ENCODE results near the gene TTC28.
"Not testable (repeated sequence)": the region's sequence is repeated elsewhere in the genome, so short reads cannot be mapped to it uniquely, and the experiment has no call there.

The TTC28 gene

GRCh38 chr22:28548406-28548805 is 131.2 kb downstream of the TTC28 start:
- H3K4me3 ChIP-seq (ENCODE audit: low read depth in 1 of 2, low read length in 2 of 2) = no peak overlapping the region
- H3K27ac ChIP-seq (ENCODE audit: low read length) = no peak overlapping the region
- H3K27me3 ChIP-seq (ENCODE audit: low read depth, low read length) = no peaks in the 10 kb centered on the region
- no peaks in the 10 kb centered on the region for H3K9me3 ChIP-seq (ENCODE audit: control insufficient read depth in 1 of 2, low read length in 2 of 2)
- no peaks in the 10 kb centered on the region for H3K36me3 ChIP-seq (ENCODE audit: control insufficient read depth in 1 of 2, insufficient read depth in 2 of 2, low read length in 2 of 2)
- peaks cover 0 to 3% of the 10 kb centered on the region in 2 donors for H3K4me1 ChIP-seq (ENCODE audit: control insufficient read depth in 1 of 2, insufficient read depth in 2 of 2, low read length in 2 of 2)

- H3K4me1 ChIP-seq (ENCODE audit: control insufficient read depth in 1 of 2, insufficient read depth in 2 of 2, low read length in 2 of 2) = peaks cover 0 to 3% of the 10 kb centered on the region in 2 donors
- no peak overlapping the region for H3K27ac ChIP-seq (ENCODE audit: low read length)
These were observed 132.4 kb downstream of the TTC28 start for GRCh38 chr22:28547132-28547842.

GRCh38 chr22:28544431-28544868 is 135.2 kb downstream of the TTC28 start:
- H3K27ac ChIP-seq (ENCODE audit: low read length) = no peak overlapping the region
- peaks cover 0 to 3% of the 10 kb centered on the region in 2 donors for H3K4me1 ChIP-seq (ENCODE audit: control insufficient read depth in 1 of 2, insufficient read depth in 2 of 2, low read length in 2 of 2)
- no peaks in the 10 kb centered on the region for H3K36me3 ChIP-seq (ENCODE audit: control insufficient read depth in 1 of 2, insufficient read depth in 2 of 2, low read length in 2 of 2)
- H3K4me3 ChIP-seq (ENCODE audit: low read depth in 1 of 2, low read length in 2 of 2) = no peak overlapping the region
- no peaks in the 10 kb centered on the region for H3K27me3 ChIP-seq (ENCODE audit: low read depth, low read length)
- peaks cover 0 to 2% of the 10 kb centered on the region in 2 donors for H3K9me3 ChIP-seq (ENCODE audit: control insufficient read depth in 1 of 2, low read length in 2 of 2)

More at GRCh38 chr22:28547132-28547842, 132.4 kb downstream of the TTC28 start:
- Histone ChIP-seq H3K36me3 (ENCODE audit: control insufficient read depth in 1 of 2, insufficient read depth in 2 of 2, low read length in 2 of 2) (no peaks in the 10 kb centered on the region), H3K9me3 (ENCODE audit: control insufficient read depth in 1 of 2, low read length in 2 of 2) (peaks cover 0 to under 1% of the 10 kb centered on the region in 2 donors), H3K27me3 (ENCODE audit: low read depth, low read length) (no peaks in the 10 kb centered on the region), H3K4me3 (ENCODE audit: low read depth in 1 of 2, low read length in 2 of 2) (no peak overlapping the region)

GRCh38 chr22:28542980-28543621 is 136.5 kb downstream of the TTC28 start:
- Histone ChIP-seq H3K27ac (ENCODE audit: low read length) (no peak overlapping the region), H3K4me3 (ENCODE audit: low read depth in 1 of 2, low read length in 2 of 2) (no peak overlapping the region), H3K36me3 (ENCODE audit: control insufficient read depth in 1 of 2, insufficient read depth in 2 of 2, low read length in 2 of 2) (no peaks in the 10 kb centered on the region), H3K9me3 (ENCODE audit: control insufficient read depth in 1 of 2, low read length in 2 of 2) (peaks cover 0 to 2% of the 10 kb centered on the region in 2 donors), H3K4me1 (ENCODE audit: control insufficient read depth in 1 of 2, insufficient read depth in 2 of 2, low read length in 2 of 2) (peaks cover 0 to 3% of the 10 kb centered on the region in 2 donors), H3K27me3 (ENCODE audit: low read depth, low read length) (no peaks in the 10 kb centered on the region)

GRCh38 chr22:28541137-28541536 is 138.5 kb downstream of the TTC28 start:
- Histone ChIP-seq H3K4me1 (ENCODE audit: control insufficient read depth in 1 of 2, insufficient read depth in 2 of 2, low read length in 2 of 2) (no peaks in the 10 kb centered on the region), H3K9me3 (ENCODE audit: control insufficient read depth in 1 of 2, low read length in 2 of 2) (peaks cover 0 to 2% of the 10 kb centered on the region in 2 donors)

DNA sequence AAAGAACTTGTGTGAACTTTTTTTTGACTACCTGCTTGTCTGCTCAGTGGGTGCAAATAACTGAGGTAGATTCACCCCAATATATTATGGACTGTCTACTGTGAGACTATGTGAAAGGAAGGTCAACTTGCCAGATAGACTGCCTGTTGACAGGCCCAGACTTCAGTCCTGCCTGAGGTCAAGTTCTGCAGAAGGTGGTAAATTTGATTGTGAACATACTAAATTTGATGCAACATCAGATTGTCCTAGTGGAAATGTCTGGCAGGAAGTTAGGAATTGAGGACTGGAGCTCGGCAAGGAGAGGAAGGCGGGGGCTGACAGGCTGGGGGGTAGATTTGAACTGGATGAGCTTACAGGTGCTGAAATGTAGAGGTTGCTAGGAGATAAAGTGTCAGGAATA is 140.7 kb downstream of the TTC28 start:
- H3K9me3 ChIP-seq (ENCODE audit: control insufficient read depth in 1 of 2, low read length in 2 of 2) = peaks cover 0 to 2% of the 10 kb centered on the region in 2 donors
- H3K4me1 ChIP-seq (ENCODE audit: control insufficient read depth in 1 of 2, insufficient read depth in 2 of 2, low read length in 2 of 2) = no peaks in the 10 kb centered on the region
- H3K4me3 ChIP-seq (ENCODE audit: low read depth in 1 of 2, low read length in 2 of 2) = no peak overlapping the region
- H3K27me3 ChIP-seq (ENCODE audit: low read depth, low read length) = no peaks in the 10 kb centered on the region
- H3K36me3 ChIP-seq (ENCODE audit: control insufficient read depth in 1 of 2, insufficient read depth in 2 of 2, low read length in 2 of 2) = no peaks in the 10 kb centered on the region
- no peak overlapping the region for H3K27ac ChIP-seq (ENCODE audit: low read length)

More at GRCh38 chr22:28541137-28541536, 138.5 kb downstream of the TTC28 start:
- Histone ChIP-seq H3K4me3 (ENCODE audit: low read depth in 1 of 2, low read length in 2 of 2) (no peak overlapping the region), H3K36me3 (ENCODE audit: control insufficient read depth in 1 of 2, insufficient read depth in 2 of 2, low read length in 2 of 2) (no peaks in the 10 kb centered on the region), H3K27ac (ENCODE audit: low read length) (no peak overlapping the region), H3K27me3 (ENCODE audit: low read depth, low read length) (no peaks in the 10 kb centered on the region)

DNA sequence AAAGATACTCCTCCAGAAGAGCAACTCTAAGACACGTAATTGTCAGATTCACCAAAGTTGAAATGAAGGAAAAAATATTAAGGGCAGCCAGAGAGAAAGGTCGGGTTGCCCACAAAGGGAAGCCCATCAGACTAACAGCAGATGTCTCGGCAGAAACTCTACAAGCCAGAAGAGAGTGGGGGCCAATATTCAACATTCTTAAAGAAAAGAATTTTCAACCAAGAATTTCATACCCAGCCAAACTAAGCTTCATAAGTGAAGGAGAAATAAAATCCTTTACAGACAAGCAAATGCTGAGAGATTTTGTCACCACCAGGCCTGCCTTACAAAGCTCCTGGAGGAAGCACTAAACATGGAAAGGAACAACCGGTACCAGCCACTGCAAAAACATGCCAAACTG is 149.1 kb downstream of the TTC28 start:
- H3K9me3 ChIP-seq (ENCODE audit: control insufficient read depth in 1 of 2, low read length in 2 of 2) = peaks cover 0 to 14% of the 10 kb centered on the region in 2 donors
- H3K36me3 ChIP-seq (ENCODE audit: control insufficient read depth in 1 of 2, insufficient read depth in 2 of 2, low read length in 2 of 2); H3K27me3 ChIP-seq (ENCODE audit: low read depth, low read length); H3K27ac ChIP-seq (ENCODE audit: low read length); H3K4me1 ChIP-seq (ENCODE audit: control insufficient read depth in 1 of 2, insufficient read depth in 2 of 2, low read length in 2 of 2); H3K4me3 ChIP-seq (ENCODE audit: low read depth in 1 of 2, low read length in 2 of 2): not testable (repeated sequence)

- not testable (repeated sequence) for H3K36me3 ChIP-seq (ENCODE audit: control insufficient read depth in 1 of 2, insufficient read depth in 2 of 2, low read length in 2 of 2); H3K4me1 ChIP-seq (ENCODE audit: control insufficient read depth in 1 of 2, insufficient read depth in 2 of 2, low read length in 2 of 2); H3K27me3 ChIP-seq (ENCODE audit: low read depth, low read length); H3K27ac ChIP-seq (ENCODE audit: low read length); H3K4me3 ChIP-seq (ENCODE audit: low read depth in 1 of 2, low read length in 2 of 2)
- H3K9me3 ChIP-seq (ENCODE audit: control insufficient read depth in 1 of 2, low read length in 2 of 2) = peaks cover 0 to 14% of the 10 kb centered on the region in 2 donors
These were observed 150.5 kb downstream of the TTC28 start for GRCh38 chr22:28529144-28529543.

- Histone ChIP-seq H3K27ac (ENCODE audit: low read length) (no peak overlapping the region), H3K27me3 (ENCODE audit: low read depth, low read length) (no peaks in the 10 kb centered on the region)
These were observed 158.2 kb downstream of the TTC28 start for GRCh38 chr22:28521451-28521850.

DNA sequence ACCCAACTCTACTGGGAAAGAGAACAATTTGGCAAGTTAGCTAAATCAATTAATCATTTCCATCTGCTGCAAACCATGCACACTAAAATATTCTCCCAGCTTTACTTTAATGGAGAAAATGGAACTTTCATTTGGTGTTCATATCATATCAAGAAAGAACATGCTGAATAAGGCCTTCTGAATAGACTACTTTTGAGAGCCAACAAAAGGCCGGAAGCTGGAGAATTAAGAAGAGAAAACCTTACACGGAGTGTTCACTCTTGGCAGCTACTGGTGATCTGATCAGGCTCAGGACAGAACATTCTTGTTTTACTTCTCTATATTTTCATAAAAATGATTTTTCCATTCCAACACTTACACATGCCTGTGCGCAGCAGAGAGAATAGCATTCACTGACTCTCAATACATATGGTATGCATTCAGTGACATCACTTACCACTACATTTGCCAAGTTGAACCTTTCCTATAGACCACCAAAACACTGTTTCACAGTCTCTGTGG is 165.3 kb downstream of the TTC28 start:
- no peak overlapping the region for H3K4me3 ChIP-seq (ENCODE audit: low read depth in 1 of 2, low read length in 2 of 2)
- no peak overlapping the region for H3K27ac ChIP-seq (ENCODE audit: low read length)
- H3K27me3 ChIP-seq (ENCODE audit: low read depth, low read length) = no peaks in the 10 kb centered on the region

More at GRCh38 chr22:28521451-28521850, 158.2 kb downstream of the TTC28 start:
- Histone ChIP-seq H3K4me3 (ENCODE audit: low read depth in 1 of 2, low read length in 2 of 2) (no peak overlapping the region), H3K4me1 (ENCODE audit: control insufficient read depth in 1 of 2, insufficient read depth in 2 of 2, low read length in 2 of 2) (peaks cover 0 to 12% of the 10 kb centered on the region in 2 donors), H3K36me3 (ENCODE audit: control insufficient read depth in 1 of 2, insufficient read depth in 2 of 2, low read length in 2 of 2) (no peaks in the 10 kb centered on the region), H3K9me3 (ENCODE audit: control insufficient read depth in 1 of 2, low read length in 2 of 2) (no peaks in the 10 kb centered on the region)

DNA sequence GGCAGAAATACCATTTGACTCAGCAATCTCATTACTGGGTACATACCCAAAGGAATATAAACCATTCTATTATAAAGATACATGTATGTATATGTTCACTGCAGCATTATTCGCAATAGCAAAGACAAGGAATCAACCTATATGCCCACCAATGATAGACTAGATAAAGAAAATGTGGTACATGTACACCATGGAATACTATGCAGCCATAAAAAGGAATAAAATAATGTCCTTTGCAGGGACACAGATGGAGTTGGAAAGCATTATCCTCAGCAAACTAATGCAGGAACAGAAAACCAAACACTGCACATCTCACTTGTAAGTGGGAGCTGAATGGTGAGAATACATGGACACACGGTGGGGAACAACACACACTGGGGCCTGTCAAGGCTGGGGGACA is 167.3 kb downstream of the TTC28 start:
- H3K27me3 ChIP-seq (ENCODE audit: low read depth, low read length); H3K9me3 ChIP-seq (ENCODE audit: control insufficient read depth in 1 of 2, low read length in 2 of 2); H3K27ac ChIP-seq (ENCODE audit: low read length); H3K36me3 ChIP-seq (ENCODE audit: control insufficient read depth in 1 of 2, insufficient read depth in 2 of 2, low read length in 2 of 2); H3K4me3 ChIP-seq (ENCODE audit: low read depth in 1 of 2, low read length in 2 of 2); H3K4me1 ChIP-seq (ENCODE audit: control insufficient read depth in 1 of 2, insufficient read depth in 2 of 2, low read length in 2 of 2): not testable (repeated sequence)

More for the DNA sequence above, 165.3 kb downstream of the TTC28 start:
- Histone ChIP-seq H3K4me1 (ENCODE audit: control insufficient read depth in 1 of 2, insufficient read depth in 2 of 2, low read length in 2 of 2) (peaks cover 0 to 6% of the 10 kb centered on the region in 2 donors), H3K36me3 (ENCODE audit: control insufficient read depth in 1 of 2, insufficient read depth in 2 of 2, low read length in 2 of 2) (no peaks in the 10 kb centered on the region), H3K9me3 (ENCODE audit: control insufficient read depth in 1 of 2, low read length in 2 of 2) (no peaks in the 10 kb centered on the region)

All from muscle layer of duodenum (tissue), 2 donors.